Measurements from ENCODE around the gene CACNA1C. TPM values are rescaled to one million over a fixed set of nuclear protein-coding genes. Genes with fewer than 3 reads are reported as not detected.

Gene CACNA1C
- total RNA-seq, 2 donors from 2014 or later = 4.4 to 10.1 TPM

GRCh38 chr12:2413999-2414792 is 361.4 kb downstream of the CACNA1C start:
- ATAC-seq (no peak), DNase-seq (no peak)
- intact Hi-C loops (cut with DNase I, micrococcal nuclease) = no loop called here

- no peak for DNase-seq
- no peak for ATAC-seq
- intact Hi-C loops (cut with DNase I, micrococcal nuclease) = no loop called here
Measured at GRCh38 chr12:2414810-2415567, 362.2 kb downstream of the CACNA1C start.

- intact Hi-C loops (cut with DNase I, micrococcal nuclease) = no loop called here
- DNase-seq = no peak
- ATAC-seq = no peak
Measured at GRCh38 chr12:2415568-2415944, 362.8 kb downstream of the CACNA1C start.

GRCh38 chr12:2416158-2416557 is 363.4 kb downstream of the CACNA1C start:
- no peak for ATAC-seq
- intact Hi-C loops (cut with DNase I, micrococcal nuclease) = no loop called here

GRCh38 chr12:2417481-2418160 is 364.8 kb downstream of the CACNA1C start:
- no peak for ATAC-seq
- intact Hi-C loops (cut with DNase I, micrococcal nuclease) = no loop called here
- no peak for DNase-seq

More at GRCh38 chr12:2416158-2416557, 363.4 kb downstream of the CACNA1C start:
- no peak for DNase-seq

- intact Hi-C loops (cut with DNase I, micrococcal nuclease) = no loop called here
- DNase-seq (no peak), ATAC-seq (no peak)
Measured at GRCh38 chr12:2418579-2418978, 365.8 kb downstream of the CACNA1C start.

GRCh38 chr12:2422591-2422990 is 369.8 kb downstream of the CACNA1C start:
- ATAC-seq (no peak), DNase-seq (no peak)
- intact Hi-C loops (cut with DNase I, micrococcal nuclease) = no loop called here

- DNase-seq (peak in 1 of 2 donors; percentile 36), ATAC-seq (no peak)
- intact Hi-C loops (cut with DNase I, micrococcal nuclease) = no loop called here
Measured at GRCh38 chr12:2429032-2429431, 376.2 kb downstream of the CACNA1C start.

GRCh38 chr12:2431810-2432209 is 379.0 kb downstream of the CACNA1C start:
- ATAC-seq = peak; percentile 58
- peak; percentile 16 to 42 for DNase-seq
- intact Hi-C loops (cut with DNase I, micrococcal nuclease) = no loop called here

- ATAC-seq (no peak), DNase-seq (no peak)
- intact Hi-C loops (cut with DNase I, micrococcal nuclease) = no loop called here
Measured at GRCh38 chr12:2432856-2433255, 380.1 kb downstream of the CACNA1C start.

- intact Hi-C loops (cut with DNase I, micrococcal nuclease) = no loop called here
- ATAC-seq (no peak), DNase-seq (no peak)
Measured at GRCh38 chr12:2435511-2435910, 382.7 kb downstream of the CACNA1C start.

- DNase-seq = no peak
- ATAC-seq = peak; percentile 36
- intact Hi-C loops (cut with DNase I, micrococcal nuclease) = no loop called here
Measured at GRCh38 chr12:2439332-2440100, 386.7 kb downstream of the CACNA1C start.

GRCh38 chr12:2443776-2444175 is 391.0 kb downstream of the CACNA1C start:
- intact Hi-C loops (cut with DNase I, micrococcal nuclease) = no loop called here
- ATAC-seq = no peak

GRCh38 chr12:2445968-2446367 is 393.2 kb downstream of the CACNA1C start:
- DNase-seq = no peak
- ATAC-seq = no peak
- intact Hi-C loops (cut with DNase I, micrococcal nuclease) = no loop called here

More at GRCh38 chr12:2443776-2444175, 391.0 kb downstream of the CACNA1C start:
- DNase-seq = no peak

GRCh38 chr12:2447861-2448260 is 395.1 kb downstream of the CACNA1C start:
- ATAC-seq (no peak), DNase-seq (no peak)
- intact Hi-C loops (cut with DNase I, micrococcal nuclease) = no loop called here

GRCh38 chr12:2449586-2449985 is 396.8 kb downstream of the CACNA1C start:
- ATAC-seq (no peak), DNase-seq (no peak)
- intact Hi-C loops (cut with DNase I, micrococcal nuclease) = no loop called here

- DNase-seq = no peak
- intact Hi-C loops (cut with DNase I, micrococcal nuclease) = no loop called here
- no peak for ATAC-seq
Measured at GRCh38 chr12:2450553-2450952, 397.8 kb downstream of the CACNA1C start.

- no peak for DNase-seq
- ATAC-seq = no peak
- intact Hi-C loops (cut with DNase I, micrococcal nuclease) = no loop called here
Measured at GRCh38 chr12:2451025-2451424, 398.2 kb downstream of the CACNA1C start.

- DNase-seq (no peak), ATAC-seq (no peak)
- intact Hi-C loops (cut with DNase I, micrococcal nuclease) = no loop called here
Measured at GRCh38 chr12:2451497-2451896, 398.7 kb downstream of the CACNA1C start.

Measured in left colon (tissue), 2 donors.